GM12878 (cell line): ENCODE data around the gene INSYN2B. TPM values are rescaled to one million over a fixed set of nuclear protein-coding genes. Genes with fewer than 3 reads are reported as not detected.

ENCODE experiments used
- ATAC-seq: fragments of 200-7000 bp; cut with Tn5 transposase; 3 replicates; pipeline ENCODE4 v1.9.1; 2020; ENCODE audit warnings: mild to moderate bottlenecking, moderate library complexity
- BruUV-seq: library from RNA; stranded (reverse); fragments of 400-500 nt; replicated peaks from 2 replicates; lab custom pipeline; 2021; lab: Mats Ljungman, UMichigan
- CTCF ChIA-PET: fragments of 300-600 bp; sonication (Branson Sonifier 250); formaldehyde crosslinking; extraction: SDS; loops from one replicate; lab custom pipeline; 2021; ENCODE audit warnings: inconsistent platforms; lab: Yijun Ruan, JAX
- POLR2A ChIA-PET: fragments of 350-600 bp; formaldehyde crosslinking; extraction: SDS; loops from one replicate; lab custom pipeline; 2021; ENCODE audit warnings: inconsistent platforms; lab: Charles Lee
- RAD21 ChIA-PET: fragments of 300-600 bp; sonication (Branson Sonifier 250); formaldehyde crosslinking; loops from one replicate; lab custom pipeline; 2023; ENCODE audit warnings: antibody characterized with exemption; ENCODE audit not compliant: unreplicated experiment; lab: Charles Lee
- SMC1A ChIA-PET: fragments of 300-600 bp; sonication (Branson Sonifier 250); formaldehyde crosslinking; loops from one replicate; lab custom pipeline; 2023; ENCODE audit not compliant: unreplicated experiment, uncharacterized antibody; lab: Charles Lee
- DNase-seq: peaks from one replicate; pipeline ENCODE4 v3.0.0-alpha.2; 2011; ENCODE audit warnings: low read depth, low spot score
- FAIRE-seq: peaks from 3 replicates; lab custom pipeline; 2011; peaks lifted over from hg19 to GRCh38; lab: Jason Lieb, UNC
- H2AFZ ChIP-seq: 2 replicates; pipeline ENCODE4 v1.6.0; 2011; ENCODE audit warnings: low read depth, low read length, control low read depth; ENCODE audit not compliant: control insufficient read depth
- H3K27ac ChIP-seq: 2 replicates; pipeline ENCODE4 v1.5.1; 2011; ENCODE audit warnings: control low read depth; ENCODE audit not compliant: control insufficient read depth, insufficient read depth
- H3K27me3 ChIP-seq, 2 experiments: replicated peaks in 1 of 2; 2 replicates each; pipeline versions ENCODE4 v1.6.0 to v1.6.1; 2011; ENCODE audit warnings: low read length in 1 of 2; ENCODE audit not compliant: control insufficient read depth in 2 of 2, insufficient read depth in 2 of 2
- H3K36me3 ChIP-seq, 2 experiments: 2 replicates each; pipeline ENCODE4 v1.5.1; 2011; ENCODE audit warnings: low read length in 1 of 2; ENCODE audit not compliant: control insufficient read depth in 2 of 2, insufficient read depth in 2 of 2
- H3K4me1 ChIP-seq: 2 replicates; pipeline ENCODE4 v1.6.1; 2011; ENCODE audit warnings: mild to moderate bottlenecking, low read length, moderate library complexity, mixed read lengths; ENCODE audit not compliant: control insufficient read depth, insufficient read depth
- H3K4me2 ChIP-seq: 2 replicates; pipeline ENCODE4 v1.6.0; 2011; ENCODE audit warnings: control low read depth; ENCODE audit not compliant: control insufficient read depth, insufficient read depth
- H3K4me3 ChIP-seq: fragments of 200-600 bp; sonication (generic); 2 replicates; pipeline ENCODE4 v1.5.1; 2016
- H3K79me2 ChIP-seq: 2 replicates; pipeline ENCODE4 v1.6.0; 2011; ENCODE audit warnings: low read length; ENCODE audit not compliant: control insufficient read depth, insufficient read depth
- H3K9ac ChIP-seq: 2 replicates; pipeline ENCODE4 v1.8.0; 2011; ENCODE audit warnings: low read length, control low read depth, mixed read lengths; ENCODE audit not compliant: control insufficient read depth, insufficient read depth
- H3K9me3 ChIP-seq: replicated peaks from 3 replicates; pipeline ENCODE4 v1.5.1; 2011; ENCODE audit warnings: mild to moderate bottlenecking, low read length; ENCODE audit not compliant: control insufficient read depth, insufficient read depth
- H4K20me1 ChIP-seq: 2 replicates; pipeline ENCODE4 v1.6.0; 2011; ENCODE audit not compliant: control insufficient read depth, insufficient read depth
- CHD4 ChIP-seq: fragments of 200-600 bp; sonication (generic); IDR thresholded peaks from 2 replicates; pipeline ENCODE4 v1.6.1; 2016; ENCODE audit warnings: mild to moderate bottlenecking
- FOXK2 ChIP-seq: fragments of 450-650 bp; IDR thresholded peaks from 2 replicates; pipeline ENCODE4 v1.6.1; 2017; ENCODE audit warnings: mild to moderate bottlenecking, moderate library complexity
- MYB ChIP-seq: fragments of 150-350 bp; IDR thresholded peaks from 2 replicates; pipeline ENCODE4 v1.6.1; 2014; ENCODE audit warnings: mild to moderate bottlenecking, low read depth, low read length, borderline replicate concordance
- NBN ChIP-seq: fragments of 450-650 bp; IDR thresholded peaks from 2 replicates; pipeline ENCODE4 v1.6.1; 2016
- ZNF207 ChIP-seq: fragments of 450-650 bp; IDR thresholded peaks from 2 replicates; pipeline ENCODE4 v1.6.1; 2014; ENCODE audit warnings: antibody characterized with exemption, mild to moderate bottlenecking, borderline replicate concordance
- ZNF24 ChIP-seq: fragments of 450-650 bp; IDR thresholded peaks from 2 replicates; pipeline ENCODE4 v1.6.1; 2017; ENCODE audit warnings: antibody characterized with exemption, mild to moderate bottlenecking
- WGBS: methylation state at CpG from one replicate; pipeline ENCODE4 v1.1.6; 2016; ENCODE audit warnings: low lambda C conversion rate; ENCODE audit not compliant: insufficient replicate concordance, insufficient coverage; ENCODE audit errors: missing lambda C conversion rate; 5-methylcytosine and 5-hydroxymethylcytosine counted together
- in situ Hi-C: fragments of 300-500 bp; cut with MboI; formaldehyde crosslinking; loops from 9 replicates; pipeline ENCODE4 v1.14.3; 2018; ENCODE audit warnings: mixed read lengths
- intact Hi-C: fragments of 100-400 bp; cut with micrococcal nuclease; formaldehyde crosslinking; loops from one replicate; pipeline ENCODE4 v1.14.2; 2022; ENCODE audit not compliant: unreplicated experiment
- polyA plus RNA-seq, 11 experiments: library from polyadenylated mRNA; depleted of rRNA in 4 of 11; unstranded in 6 of 11; stranded (reverse) in 5 of 11; fragments of >200 nt; fragmentation: Nextera tagmentation in 4 of 11; fragmentation: Illumina TruSeq in 1 of 11; extraction: Ambion mirVana in 4 of 11; extraction: Trizol in 1 of 11; gene quantifications; 1 replicate in 1 of 11; 2 replicates in 10 of 11; pipeline versions ENCODE4 v1.2.1 to v1.2.3, GENCODE V29; 2011 to 2016; ENCODE audit warnings: inconsistent platforms in 2 of 11, missing spikeins in 2 of 11, low read depth in 1 of 11
- total RNA-seq, 4 experiments: library from RNA; depleted of rRNA in 3 of 4; stranded (reverse); fragments of >200 nt in 3 of 4; fragmentation: Illumina TruSeq in 1 of 4; extraction: Trizol in 1 of 4; gene quantifications; 2 replicates each; pipeline versions ENCODE4 v1.2.1 to v1.2.3, GENCODE V29; 2013 to 2021
- TF ChIP-seq, protein P1 (sequence below): fragments of 150-350 bp; IDR thresholded peaks from 2 replicates; pipeline ENCODE4 v1.6.1; 2014; ENCODE audit warnings: mild to moderate bottlenecking, low read depth, low read length

Gene INSYN2B
- total and polyA plus RNA-seq, 10 of the 15 experiments (the other 5 are each of a cell fraction or from before 2014, with no cell fraction given) = 0.05 to 0.27 (median 0.13) TPM; not detected in 7

DNA sequence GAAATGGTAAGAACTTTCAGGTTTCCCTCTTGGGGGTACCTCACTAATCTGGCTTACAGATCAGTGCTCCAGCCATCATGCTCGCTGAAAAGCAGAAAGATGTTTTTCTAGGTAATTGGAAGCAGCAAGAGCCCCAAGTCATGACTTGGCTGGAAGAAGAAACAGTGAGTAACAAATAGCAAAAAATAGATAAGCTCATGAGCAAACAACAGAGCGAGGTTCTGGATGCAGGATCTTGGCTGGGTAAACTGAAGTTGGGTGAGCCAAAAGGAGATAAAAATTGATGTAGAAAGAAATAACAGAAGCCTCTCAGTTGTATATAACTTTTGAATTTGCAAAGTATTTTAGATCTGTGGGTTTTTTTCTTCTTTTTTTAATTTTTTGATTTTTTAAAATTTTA lies 110.1 kb downstream of the INSYN2B start:
- 96% methylated on average over 2 of the region's 2 CpGs for WGBS
- ChIA-PET SMC1A (interaction anchor here (0.9 to 1.2 kb wide), 2 partner anchors 9 to 10 kb away, joined by 3 to 4 read pairs; no protein-coding TSS in a partner anchor), RAD21 (no interaction called here), POLR2A (no interaction called here), CTCF (no interaction called here)
- Histone ChIP-seq H3K9me3 (no peaks in the 10 kb centered on the region), H3K4me2 (no peak overlapping the region), H2AFZ (no peak overlapping the region), H3K27me3 (no peaks in the 10 kb centered on the region), H3K9ac (no peak overlapping the region), H4K20me1 (no peaks in the 10 kb centered on the region), H3K36me3 (peaks cover 5 to 17% of the 10 kb centered on the region in 2 experiments; a peak in 3 of 4 replicates), H3K79me2 (no peaks in the 10 kb centered on the region), H3K27ac (no peak overlapping the region), H3K4me1 (no peaks in the 10 kb centered on the region), H3K4me3 (no peak overlapping the region)
- no peak for TF ChIP-seq MYB
- ATAC-seq (no peak), DNase-seq (no peak), FAIRE-seq (no peak)
- intact Hi-C loops = no loop called here
- no TSS peak for BruUV-seq
- in situ Hi-C loops = no loop called here

DNA sequence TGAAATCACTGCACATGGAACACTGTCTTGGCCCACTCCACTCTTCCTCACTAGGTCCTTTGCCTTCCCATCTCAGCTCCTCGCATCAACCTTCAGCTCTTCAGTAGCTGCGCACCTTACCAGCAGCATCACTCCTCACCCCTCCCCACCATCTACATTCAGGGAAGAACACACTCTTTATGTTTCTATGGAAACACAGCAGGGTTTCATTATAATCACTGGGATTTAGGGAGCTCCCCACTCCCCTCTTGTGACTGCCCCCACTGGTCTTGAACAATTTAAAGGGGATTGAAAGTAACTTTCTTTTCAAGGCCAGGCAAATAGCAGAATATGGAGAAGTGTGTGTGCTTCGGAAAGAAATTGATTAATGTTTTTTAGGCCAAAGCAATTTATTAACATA lies 111.2 kb downstream of the INSYN2B start:
- Histone ChIP-seq H3K9me3 (no peaks in the 10 kb centered on the region), H3K79me2 (no peaks in the 10 kb centered on the region), H3K4me2 (no peak overlapping the region), H3K36me3 (peaks cover 5 to 17% of the 10 kb centered on the region in 2 experiments; a peak in 3 of 4 replicates), H3K27ac (no peak overlapping the region), H3K4me3 (no peak overlapping the region), H3K9ac (no peak overlapping the region), H4K20me1 (no peaks in the 10 kb centered on the region), H3K4me1 (no peaks in the 10 kb centered on the region), H2AFZ (no peak overlapping the region), H3K27me3 (no peaks in the 10 kb centered on the region)
- ChIA-PET POLR2A (no interaction called here), RAD21 (no interaction called here), CTCF (no interaction called here), SMC1A (interaction anchor here (1.2 to 1.7 kb wide), 2 partner anchors 11 to 30 kb away, joined by 3 read pairs; no protein-coding TSS in a partner anchor)
- intact Hi-C loops = no loop called here
- ATAC-seq (no peak), FAIRE-seq (no peak), DNase-seq (no peak)
- WGBS = 98% methylated on average over 3 of the region's 3 CpGs
- in situ Hi-C loops = no loop called here
- TF ChIP-seq ZNF207 (no peak), ZNF24 (no peak), FOXK2 (no peak), CHD4 (no peak), NBN (no peak)
- TF ChIP-seq, protein P1, sequence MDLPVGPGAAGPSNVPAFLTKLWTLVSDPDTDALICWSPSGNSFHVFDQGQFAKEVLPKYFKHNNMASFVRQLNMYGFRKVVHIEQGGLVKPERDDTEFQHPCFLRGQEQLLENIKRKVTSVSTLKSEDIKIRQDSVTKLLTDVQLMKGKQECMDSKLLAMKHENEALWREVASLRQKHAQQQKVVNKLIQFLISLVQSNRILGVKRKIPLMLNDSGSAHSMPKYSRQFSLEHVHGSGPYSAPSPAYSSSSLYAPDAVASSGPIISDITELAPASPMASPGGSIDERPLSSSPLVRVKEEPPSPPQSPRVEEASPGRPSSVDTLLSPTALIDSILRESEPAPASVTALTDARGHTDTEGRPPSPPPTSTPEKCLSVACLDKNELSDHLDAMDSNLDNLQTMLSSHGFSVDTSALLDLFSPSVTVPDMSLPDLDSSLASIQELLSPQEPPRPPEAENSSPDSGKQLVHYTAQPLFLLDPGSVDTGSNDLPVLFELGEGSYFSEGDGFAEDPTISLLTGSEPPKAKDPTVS = no peak
- no TSS peak for BruUV-seq
